ENCODE data around the gene SETD3. TPM values are rescaled to one million over a fixed set of nuclear protein-coding genes. Genes with fewer than 3 reads are reported as not detected.

The SETD3 gene
- total and polyA plus RNA-seq, 8 donors = 14.0 to 32.7 (median 28.1) TPM

DNA sequence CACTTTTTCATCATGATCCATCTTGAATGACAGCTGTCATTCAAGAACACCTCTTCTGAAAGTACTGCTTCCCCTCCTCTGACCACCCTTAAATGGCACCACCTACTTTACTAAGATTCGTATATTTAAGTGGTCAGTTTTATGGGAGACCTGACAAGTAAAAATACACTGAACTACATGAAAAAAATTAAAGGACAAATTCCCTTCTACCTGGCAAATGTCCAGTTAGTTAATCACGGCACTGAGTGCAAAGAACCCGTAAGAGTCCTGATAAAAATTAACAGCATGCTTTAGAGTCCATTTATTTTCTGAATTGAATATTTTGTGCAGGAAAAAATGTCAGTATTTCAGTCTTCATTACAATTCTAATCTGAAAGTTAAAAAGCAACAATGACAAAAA is 48.7 kb downstream of the SETD3 start:
- no peaks in the 10 kb centered on the region for H3K9me3 ChIP-seq
- TF ChIP-seq CTCF (IDR thresholded peaks at IDR 0.05) = no peak
- no peak overlapping the region for H3K27ac ChIP-seq
- no peaks in the 10 kb centered on the region for H3K27me3 ChIP-seq
- H3K36me3 ChIP-seq = no peaks in the 10 kb centered on the region
- no peak for ATAC-seq
- intact Hi-C loops (cut with DNase I) = no loop called here
- no peak for DNase-seq
- peaks cover 4 to 9% (median 8%) of the 10 kb centered on the region in 3 donors for H3K4me1 ChIP-seq
- H3K4me3 ChIP-seq = no peak overlapping the region
- WGBS, 2 donors = 12 to 27% methylated on average over 3 of the region's 3 CpGs
- no peak for FAIRE-seq

DNA sequence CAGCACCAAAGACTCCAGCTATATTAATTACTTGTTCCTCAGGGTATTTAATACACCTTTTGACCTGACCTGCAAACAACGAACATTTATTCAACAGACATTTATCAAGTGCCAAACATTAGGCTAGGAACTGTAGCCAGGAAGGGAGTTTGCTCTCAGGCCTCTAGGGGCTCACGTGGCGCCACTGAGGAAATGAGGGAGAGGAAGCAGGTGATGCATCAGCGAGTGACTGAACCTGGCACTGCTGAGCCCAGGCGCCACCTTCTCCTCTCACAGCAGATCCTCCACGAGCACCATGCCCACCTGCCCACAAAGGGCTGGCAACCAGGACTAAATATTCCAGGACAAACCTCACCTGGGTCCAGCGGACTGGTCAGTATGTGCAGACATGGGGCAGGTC is 50.2 kb downstream of the SETD3 start:
- DNase-seq (peak in 5 of 6 donors; percentile 60 to 76 (median 72)), FAIRE-seq (no peak), ATAC-seq (peak; percentile 86 to 95 (median 88))
- Histone ChIP-seq H3K4me1 (peaks cover 4 to 12% (median 8%) of the 10 kb centered on the region in 3 donors), H3K36me3 (no peaks in the 10 kb centered on the region), H3K27ac (no peak overlapping the region), H3K27me3 (no peaks in the 10 kb centered on the region), H3K9me3 (no peaks in the 10 kb centered on the region), H3K4me3 (no peak overlapping the region)
- TF ChIP-seq CTCF (IDR thresholded peaks at IDR 0.05) = peak in 2 of 4 donors; percentile 42 to 51
- 29 to 31% methylated on average over 7 of the region's 7 CpGs for WGBS, 2 donors
- intact Hi-C loops (cut with DNase I) = no loop called here

DNA sequence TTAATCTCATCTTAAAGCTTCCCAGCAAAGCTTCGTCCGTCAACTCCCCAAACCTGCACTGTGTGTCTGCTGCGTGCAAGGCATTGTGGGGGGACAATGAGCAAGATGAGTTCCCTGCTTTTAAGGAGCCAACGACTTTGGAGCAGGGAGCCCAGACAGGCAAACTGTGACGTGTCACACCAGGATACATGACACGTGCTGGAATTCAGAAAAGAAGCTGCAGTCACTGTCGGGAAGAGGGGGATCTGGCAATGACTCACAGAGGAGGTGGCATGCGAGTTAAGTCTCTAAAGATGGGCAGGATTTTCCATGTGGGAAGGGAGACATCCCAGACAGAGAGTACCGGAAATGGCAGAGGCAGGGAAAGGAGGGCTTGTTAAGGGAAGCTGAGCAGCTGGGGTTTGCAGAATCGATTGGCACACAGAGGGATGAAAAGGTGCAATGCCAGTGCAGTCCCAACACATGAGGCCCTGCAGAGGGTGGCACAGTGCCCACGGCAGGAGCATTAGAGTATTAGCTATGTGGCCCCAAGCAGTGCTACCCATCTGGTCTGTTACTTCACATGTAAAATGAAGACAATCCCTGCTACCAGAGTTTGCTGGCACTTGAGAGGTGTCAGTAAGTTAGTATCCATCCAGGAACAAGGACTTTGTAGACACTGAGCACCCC is 52.9 kb downstream of the SETD3 start:
- FAIRE-seq (no peak), ATAC-seq (no peak), DNase-seq (peak in 1 of 6 donors; percentile 37)
- no peaks in the 10 kb centered on the region for H3K36me3 ChIP-seq
- H3K4me3 ChIP-seq = no peak overlapping the region
- H3K4me1 ChIP-seq = peaks cover 4 to 14% (median 8%) of the 10 kb centered on the region in 3 donors
- WGBS, 2 donors = 70 to 74% methylated on average over 11 of the region's 11 CpGs
- H3K27ac ChIP-seq = no peak overlapping the region
- intact Hi-C loops (cut with DNase I) = no loop called here
- TF ChIP-seq CTCF (IDR thresholded peaks at IDR 0.05) = no peak
- H3K27me3 ChIP-seq = no peaks in the 10 kb centered on the region
- H3K9me3 ChIP-seq = no peaks in the 10 kb centered on the region

- H3K27ac ChIP-seq = no peak overlapping the region
- DNase-seq (no peak), FAIRE-seq (no peak), ATAC-seq (no peak)
- no peaks in the 10 kb centered on the region for H3K36me3 ChIP-seq
- no peak for TF ChIP-seq CTCF (IDR thresholded peaks at IDR 0.05)
- no peaks in the 10 kb centered on the region for H3K27me3 ChIP-seq
- H3K9me3 ChIP-seq = no peaks in the 10 kb centered on the region
- WGBS, 2 donors = 92% methylated on average over 12 of the region's 12 CpGs
- peaks cover 4 to 23% (median 12%) of the 10 kb centered on the region in 3 donors for H3K4me1 ChIP-seq
- intact Hi-C loops (cut with DNase I) = no loop called here
- H3K4me3 ChIP-seq = no peak overlapping the region
These were observed 53.8 kb downstream of the SETD3 start for GRCh38 chr14:99426813-99427346.

DNA sequence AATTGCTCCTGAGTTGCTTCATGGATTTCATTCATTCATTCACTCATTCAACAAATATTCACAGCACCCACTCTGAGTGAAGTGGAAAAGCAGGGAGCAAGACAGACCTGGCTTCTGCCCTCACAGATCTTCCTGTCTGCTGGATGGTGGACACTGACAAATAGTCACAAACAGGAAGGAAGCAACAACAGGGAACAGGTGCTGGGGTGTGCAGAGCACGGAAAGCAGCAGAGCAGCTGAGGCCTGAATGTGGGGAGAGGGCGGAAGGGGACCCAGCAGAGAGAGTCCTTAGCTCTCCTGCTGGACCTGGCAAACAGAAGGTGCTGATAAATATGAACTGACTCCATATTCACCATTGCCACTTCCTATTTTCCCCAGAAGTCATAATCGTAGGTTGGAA is 54.4 kb downstream of the SETD3 start:
- no peak for TF ChIP-seq CTCF (IDR thresholded peaks at IDR 0.05)
- WGBS, 2 donors = 91 to 92% methylated on average over 3 of the region's 3 CpGs
- Histone ChIP-seq H3K9me3 (no peaks in the 10 kb centered on the region), H3K4me3 (no peak overlapping the region), H3K27me3 (no peaks in the 10 kb centered on the region), H3K27ac (no peak overlapping the region), H3K4me1 (peaks cover 8 to 28% (median 12%) of the 10 kb centered on the region in 3 donors), H3K36me3 (no peaks in the 10 kb centered on the region)
- no peak for DNase-seq
- no peak for FAIRE-seq
- no peak for ATAC-seq
- intact Hi-C loops (cut with DNase I) = no loop called here
